HUES48 (cell line): Measurements from ENCODE around the gene PRKCH.

Experiments used
- H3K27ac ChIP-seq: one replicate; pipeline ENCODE4 v1.7.0; 2013; ENCODE audit warnings: low read depth, low read length, inconsistent platforms
- H3K27me3 ChIP-seq: 2 replicates; pipeline ENCODE4 v1.6.1; 2013; ENCODE audit warnings: mild to moderate bottlenecking, low read length; ENCODE audit not compliant: control insufficient read depth, insufficient read depth
- H3K36me3 ChIP-seq: 2 replicates; pipeline ENCODE4 v1.6.1; 2013; ENCODE audit warnings: low read length; ENCODE audit not compliant: control insufficient read depth, insufficient read depth
- H3K4me1 ChIP-seq: 2 replicates; pipeline ENCODE4 v1.6.1; 2013; ENCODE audit warnings: mild to moderate bottlenecking, low read length; ENCODE audit not compliant: control insufficient read depth, insufficient read depth
- H3K4me3 ChIP-seq: 2 replicates; pipeline ENCODE4 v1.5.1; 2013; ENCODE audit warnings: mild to moderate bottlenecking, low read depth, low read length
- H3K9ac ChIP-seq: 2 replicates; pipeline ENCODE4 v1.6.1; 2013; ENCODE audit warnings: mild to moderate bottlenecking, low read depth, low read length, moderate library complexity
- H3K9me3 ChIP-seq: 2 replicates; pipeline ENCODE4 v1.6.1; 2013; ENCODE audit warnings: low read length; ENCODE audit not compliant: control insufficient read depth, insufficient read depth

The PRKCH gene

GRCh38 chr14:61368114-61368710 is 46.8 kb downstream of the PRKCH start:
- Histone ChIP-seq H3K4me1 (no peaks in the 10 kb centered on the region), H3K4me3 (no peak overlapping the region), H3K9me3 (0 out of 2 replicates have a peak, but pooled peaks cover 5% of the 10 kb centered on the region), H3K9ac (no peak overlapping the region), H3K27ac (no peak overlapping the region), H3K36me3 (no peaks in the 10 kb centered on the region), H3K27me3 (no peaks in the 10 kb centered on the region)

DNA sequence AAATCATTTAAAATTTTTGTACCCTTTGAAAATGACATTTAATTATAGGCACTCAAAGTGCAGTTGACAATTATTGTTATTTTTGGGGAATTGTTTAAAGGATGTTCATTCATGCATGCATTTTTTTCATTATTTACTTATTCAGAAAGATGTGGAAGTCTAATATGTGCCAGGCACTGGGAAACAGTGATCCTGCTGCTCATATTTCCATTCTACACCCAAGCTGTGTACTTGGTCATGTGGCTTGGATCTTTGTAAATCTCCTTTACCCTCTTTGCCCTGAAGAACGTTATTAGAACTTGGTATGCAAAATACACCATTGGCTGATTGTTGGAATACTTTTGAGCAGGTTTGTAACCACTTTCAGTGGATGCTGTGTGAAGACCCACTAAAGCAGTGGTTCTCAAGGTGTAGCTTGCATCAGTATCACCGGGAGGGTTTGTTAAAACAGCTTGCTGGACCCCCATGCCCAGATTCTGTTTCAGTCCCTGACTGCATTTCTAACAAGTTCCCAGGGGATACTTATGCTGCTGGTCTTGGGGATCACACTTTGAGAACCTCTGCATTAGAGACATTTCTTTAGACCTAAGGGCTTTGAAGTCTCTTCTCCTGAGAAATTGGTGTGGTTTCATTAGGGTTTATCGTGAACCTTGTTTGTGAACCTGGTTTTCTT is 47.5 kb downstream of the PRKCH start:
- H3K4me1 ChIP-seq = no peaks in the 10 kb centered on the region
- H3K4me3 ChIP-seq = no peak overlapping the region
- no peaks in the 10 kb centered on the region for H3K36me3 ChIP-seq
- H3K9me3 ChIP-seq = peaks cover 8% of the 10 kb centered on the region; the same call in 1 of the 2 replicates
- no peaks in the 10 kb centered on the region for H3K27me3 ChIP-seq
- no peak overlapping the region for H3K27ac ChIP-seq
- H3K9ac ChIP-seq = no peak overlapping the region; the same call in 1 of the 2 replicates

GRCh38 chr14:61369454-61369810 is 48.1 kb downstream of the PRKCH start:
- Histone ChIP-seq H3K27ac (no peak overlapping the region), H3K4me3 (no peak overlapping the region), H3K9ac (no peak overlapping the region; the same call in 1 of the 2 replicates), H3K27me3 (no peaks in the 10 kb centered on the region), H3K4me1 (no peaks in the 10 kb centered on the region), H3K36me3 (no peaks in the 10 kb centered on the region), H3K9me3 (peaks cover 13% of the 10 kb centered on the region; the same call in 1 of the 2 replicates)

DNA sequence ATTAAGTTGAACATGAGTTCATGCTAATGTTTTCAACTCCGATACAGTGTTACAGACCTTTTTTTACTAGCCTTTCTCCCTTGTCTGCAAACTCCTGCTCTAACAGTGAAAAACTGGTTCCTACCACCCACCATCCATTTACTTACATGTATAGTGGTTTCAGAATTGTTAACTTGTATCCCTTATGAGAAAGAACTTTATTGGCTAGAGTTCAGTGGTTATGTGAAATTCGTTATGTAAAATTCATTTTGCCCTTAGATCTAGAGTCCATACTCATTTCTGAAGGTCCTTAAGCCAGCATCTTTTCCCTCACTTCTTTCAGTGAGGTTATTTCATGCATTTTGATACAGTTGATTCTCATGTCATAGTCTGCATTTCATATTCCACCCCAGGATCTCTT is 51.0 kb downstream of the PRKCH start:
- H3K27me3 ChIP-seq = no peaks in the 10 kb centered on the region
- no peaks in the 10 kb centered on the region for H3K36me3 ChIP-seq
- H3K4me1 ChIP-seq = no peaks in the 10 kb centered on the region
- no peak overlapping the region for H3K4me3 ChIP-seq
- no peak overlapping the region for H3K27ac ChIP-seq
- H3K9ac ChIP-seq = no peak overlapping the region
- H3K9me3 ChIP-seq = peaks cover 17% of the 10 kb centered on the region; the same call in 1 of the 2 replicates

GRCh38 chr14:61372842-61373555 is 51.6 kb downstream of the PRKCH start:
- Histone ChIP-seq H3K36me3 (no peaks in the 10 kb centered on the region), H3K27ac (no peak overlapping the region), H3K27me3 (no peaks in the 10 kb centered on the region), H3K4me3 (no peak overlapping the region), H3K9ac (no peak overlapping the region), H3K9me3 (peaks cover 17% of the 10 kb centered on the region; the same call in 1 of the 2 replicates), H3K4me1 (no peaks in the 10 kb centered on the region)

GRCh38 chr14:61374284-61374683 is 52.9 kb downstream of the PRKCH start:
- no peak overlapping the region; the same call in 1 of the 2 replicates for H3K4me3 ChIP-seq

DNA sequence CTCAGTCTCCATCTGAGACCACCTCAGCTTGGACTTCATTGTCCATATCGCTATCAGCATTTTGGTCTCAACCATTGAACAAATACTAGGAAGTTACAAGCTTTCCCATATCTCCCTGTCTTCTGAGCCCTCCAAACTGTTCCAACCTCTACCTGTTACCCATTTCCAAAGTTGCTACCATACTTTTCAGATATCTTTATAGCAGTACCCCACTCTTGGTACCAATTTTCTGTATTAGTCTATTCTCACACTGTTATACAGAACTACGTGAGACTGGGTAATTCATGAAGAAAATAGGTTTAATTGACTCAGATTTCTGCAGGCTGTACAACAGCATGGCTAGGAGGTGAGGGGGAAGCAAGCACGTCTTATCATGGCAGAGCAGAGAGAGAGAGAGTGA is 53.8 kb downstream of the PRKCH start:
- H3K36me3 ChIP-seq = no peaks in the 10 kb centered on the region

More at GRCh38 chr14:61374284-61374683, 52.9 kb downstream of the PRKCH start:
- no peak overlapping the region for H3K27ac ChIP-seq
- H3K27me3 ChIP-seq = no peaks in the 10 kb centered on the region
- peaks cover 17% of the 10 kb centered on the region; the same call in 1 of the 2 replicates for H3K9me3 ChIP-seq
- H3K9ac ChIP-seq = no peak overlapping the region
- H3K36me3 ChIP-seq = no peaks in the 10 kb centered on the region
- no peaks in the 10 kb centered on the region for H3K4me1 ChIP-seq

DNA sequence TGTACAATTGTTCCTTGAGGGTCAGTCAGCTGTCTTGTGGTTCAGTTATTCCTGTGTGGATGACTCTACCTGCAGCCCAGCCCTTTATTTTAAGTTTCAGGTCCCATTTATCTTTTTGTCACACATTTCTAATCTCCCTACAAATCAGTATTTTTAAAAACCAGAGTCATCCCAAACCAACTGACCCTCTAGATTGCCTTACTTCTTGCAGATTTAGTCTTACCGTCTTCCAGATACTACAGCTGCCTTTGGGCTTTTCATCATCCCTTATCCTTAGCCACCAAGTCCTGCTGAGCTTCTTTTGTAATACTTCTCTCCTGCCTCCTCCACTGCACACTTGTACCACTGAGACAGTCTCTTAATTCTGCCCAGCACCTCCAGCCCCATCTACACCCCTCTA is 54.9 kb downstream of the PRKCH start:
- no peak overlapping the region for H3K4me3 ChIP-seq
- H3K27me3 ChIP-seq = no peaks in the 10 kb centered on the region
- no peaks in the 10 kb centered on the region for H3K4me1 ChIP-seq
- no peak overlapping the region for H3K27ac ChIP-seq
- peaks cover 17% of the 10 kb centered on the region; the same call in 1 of the 2 replicates for H3K9me3 ChIP-seq
- H3K9ac ChIP-seq = no peak overlapping the region
- H3K36me3 ChIP-seq = no peaks in the 10 kb centered on the region

More for the DNA sequence above, 53.8 kb downstream of the PRKCH start:
- Histone ChIP-seq H3K27ac (no peak overlapping the region), H3K4me3 (no peak overlapping the region), H3K4me1 (no peaks in the 10 kb centered on the region), H3K27me3 (no peaks in the 10 kb centered on the region), H3K9ac (no peak overlapping the region), H3K9me3 (peaks cover 17% of the 10 kb centered on the region; the same call in 1 of the 2 replicates)

DNA sequence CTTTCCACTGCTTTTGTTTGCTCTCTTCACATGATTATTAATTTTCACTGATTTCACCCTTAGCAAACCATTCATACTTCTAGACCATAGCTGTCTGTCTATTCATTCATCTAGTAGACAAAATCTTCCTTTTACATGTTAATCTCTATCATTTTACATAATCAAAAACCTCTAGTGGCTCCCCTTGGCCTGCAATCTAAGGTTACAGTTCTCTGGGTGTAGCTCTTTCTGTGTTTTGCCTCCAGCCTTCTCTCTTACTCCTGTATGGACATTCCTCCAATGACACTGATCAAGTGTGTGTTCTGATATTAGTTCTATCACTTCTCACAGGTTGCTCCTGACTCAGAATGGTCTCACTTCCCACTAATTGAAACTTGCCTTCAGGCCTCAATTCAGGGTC is 56.4 kb downstream of the PRKCH start:
- H3K4me3 ChIP-seq = no peak overlapping the region
- H3K27ac ChIP-seq = no peak overlapping the region
- H3K27me3 ChIP-seq = no peaks in the 10 kb centered on the region

GRCh38 chr14:61379639-61380184 is 58.3 kb downstream of the PRKCH start:
- Histone ChIP-seq H3K9ac (no peak overlapping the region), H3K4me3 (no peak overlapping the region), H3K27ac (no peak overlapping the region), H3K4me1 (no peaks in the 10 kb centered on the region), H3K9me3 (peaks cover 1% of the 10 kb centered on the region; the same call in 1 of the 2 replicates), H3K27me3 (no peaks in the 10 kb centered on the region), H3K36me3 (no peaks in the 10 kb centered on the region)

More for the DNA sequence above, 56.4 kb downstream of the PRKCH start:
- no peaks in the 10 kb centered on the region for H3K4me1 ChIP-seq
- no peak overlapping the region for H3K9ac ChIP-seq
- H3K9me3 ChIP-seq = peaks cover 17% of the 10 kb centered on the region; the same call in 1 of the 2 replicates
- no peaks in the 10 kb centered on the region for H3K36me3 ChIP-seq
